ENCODE results near the gene DDX54.

DDX54 gene

GRCh38 chr12:113136128-113136989, 48.9 kb downstream of the DDX54 start:
- no peaks in the 10 kb centered on the region for H3K36me3 ChIP-seq (ENCODE audit: insufficient read depth, low read length)
- peak; percentile 65 for ATAC-seq (ENCODE audit: insufficient read depth, low read depth)
- H3K4me1 ChIP-seq (ENCODE audit: insufficient read depth, low read length): no peaks in the 10 kb centered on the region
- H3K4me3 ChIP-seq (ENCODE audit: low read depth in 1 of 2, low read length in 2 of 2): no peak overlapping the region
- peak; percentile 53 for DNase-seq
- H3K9me3 ChIP-seq (ENCODE audit: insufficient read depth, low read length, severe bottlenecking): no peaks in the 10 kb centered on the region
- TF ChIP-seq EZH2 (IDR thresholded peaks at IDR 0.05; ENCODE audit: borderline replicate concordance, low read depth, low read length, severe bottlenecking) (no peak), CTCF (IDR thresholded peaks at IDR 0.05; ENCODE audit: borderline replicate concordance, extremely low read depth, low read length, poor library complexity, severe bottlenecking) (no peak)
- H3K27ac ChIP-seq (ENCODE audit: low read length): no peak overlapping the region
- H2AFZ ChIP-seq (ENCODE audit: low read depth, low read length): no peak overlapping the region
- no peaks in the 10 kb centered on the region for H4K20me1 ChIP-seq (ENCODE audit: insufficient read depth, low read length)
- H3K9ac ChIP-seq (ENCODE audit: low read depth, low read length): no peak overlapping the region
- no peaks in the 10 kb centered on the region for H3K79me2 ChIP-seq (ENCODE audit: insufficient read depth, low read length)
- no peak overlapping the region for H3K4me2 ChIP-seq (ENCODE audit: insufficient read depth, low read length)
- no peaks in the 10 kb centered on the region for H3K27me3 ChIP-seq (ENCODE audit: insufficient read depth, low read length, poor library complexity)

GRCh38 chr12:113135178-113136127, 49.8 kb downstream of the DDX54 start, which contains the start of gene RASAL1:
TSS of gene RASAL1 (minus strand) at chr12:113135761. CDS start at chr12:113135462, 299 bp downstream.
- TF ChIP-seq EZH2 (IDR thresholded peaks at IDR 0.05; ENCODE audit: borderline replicate concordance, low read depth, low read length, severe bottlenecking) (no peak), CTCF (IDR thresholded peaks at IDR 0.05; ENCODE audit: borderline replicate concordance, extremely low read depth, low read length, poor library complexity, severe bottlenecking) (no peak)
- no peak within 1 kb of the TSS for H3K4me3 ChIP-seq (ENCODE audit: low read depth in 1 of 2, low read length in 2 of 2)
- ATAC-seq (ENCODE audit: insufficient read depth, low read depth) (no peak), DNase-seq (no peak)
- H4K20me1 ChIP-seq (ENCODE audit: insufficient read depth, low read length): no peaks in the 10 kb centered on the region
- H3K9me3 ChIP-seq (ENCODE audit: insufficient read depth, low read length, severe bottlenecking): no peaks in the 10 kb centered on the region
- H3K4me2 ChIP-seq (ENCODE audit: insufficient read depth, low read length): no peak within 1 kb of the TSS
- no peaks in the 10 kb centered on the region for H3K36me3 ChIP-seq (ENCODE audit: insufficient read depth, low read length)
- H2AFZ ChIP-seq (ENCODE audit: low read depth, low read length): no peak within 1 kb of the TSS
- no peaks in the 10 kb centered on the region for H3K79me2 ChIP-seq (ENCODE audit: insufficient read depth, low read length)
- no peak within 1 kb of the TSS for H3K27ac ChIP-seq (ENCODE audit: low read length)
- H3K27me3 ChIP-seq (ENCODE audit: insufficient read depth, low read length, poor library complexity): no peaks in the 10 kb centered on the region
- no peaks in the 10 kb centered on the region for H3K4me1 ChIP-seq (ENCODE audit: insufficient read depth, low read length)
- H3K9ac ChIP-seq (ENCODE audit: low read depth, low read length): no peak within 1 kb of the TSS

- no peaks in the 10 kb centered on the region for H4K20me1 ChIP-seq (ENCODE audit: insufficient read depth, low read length)
- H3K9me3 ChIP-seq (ENCODE audit: insufficient read depth, low read length, severe bottlenecking): no peaks in the 10 kb centered on the region
- H3K36me3 ChIP-seq (ENCODE audit: insufficient read depth, low read length): no peaks in the 10 kb centered on the region
- H2AFZ ChIP-seq (ENCODE audit: low read depth, low read length): no peak overlapping the region
- DNase-seq (no peak), ATAC-seq (ENCODE audit: insufficient read depth, low read depth) (no peak)
- no peak overlapping the region for H3K9ac ChIP-seq (ENCODE audit: low read depth, low read length)
- no peaks in the 10 kb centered on the region for H3K79me2 ChIP-seq (ENCODE audit: insufficient read depth, low read length)
- TF ChIP-seq EZH2 (IDR thresholded peaks at IDR 0.05; ENCODE audit: borderline replicate concordance, low read depth, low read length, severe bottlenecking) (no peak), CTCF (IDR thresholded peaks at IDR 0.05; ENCODE audit: borderline replicate concordance, extremely low read depth, low read length, poor library complexity, severe bottlenecking) (no peak)
- no peak overlapping the region for H3K27ac ChIP-seq (ENCODE audit: low read length)
- H3K4me1 ChIP-seq (ENCODE audit: insufficient read depth, low read length): no peaks in the 10 kb centered on the region
- no peaks in the 10 kb centered on the region for H3K27me3 ChIP-seq (ENCODE audit: insufficient read depth, low read length, poor library complexity)
- H3K4me3 ChIP-seq (ENCODE audit: low read depth in 1 of 2, low read length in 2 of 2): no peak overlapping the region
- H3K4me2 ChIP-seq (ENCODE audit: insufficient read depth, low read length): no peak overlapping the region
These were observed 50.7 kb downstream of the DDX54 start for GRCh38 chr12:113134521-113134951.

All from DND-41 (cell line).